Heart left ventricle (tissue), 13 donors: ENCODE measurements around the gene LZTFL1.

Experiments
- POLR2A ChIP-seq, 2 donors: fragments of 450-650 bp; IDR thresholded peaks; one replicate each; pipeline ENCODE4 v1.6.1; 2017; ENCODE audit warnings: antibody characterized with exemption in 2 of 2, mild to moderate bottlenecking in 2 of 2, moderate library complexity in 2 of 2
- TF ChIP-seq, protein P1 (sequence below), 12 donors: fragments of 200-600 bp; sonication (generic) in 4 of 12; IDR thresholded peaks; one replicate each; pipeline versions ENCODE4 v1.5.0 to v1.8.0; 2018 to 2022; ENCODE audit warnings: antibody characterized with exemption in 12 of 12, mild to moderate bottlenecking in 5 of 12
- donor health status: ischemic (EF 13 %, LVEDD 7.1; RV severe dilation, severe dysfunction).
- donor health status: DM: no; HTN: yes; CAD: no.
- donor health status: DM: no; HTN: no; CAD: no.
- donor health status: ischemic (EF 25% LVEDD 6.9; RV normal size, moderate dysfunction).
- donor health status: ischemic (EF 25% LVEDD 5.7; RV mildly dilated, moderate dysfunction).
- donor health status: ischemic (EF 35%, LVEDD 5.7; RV mildly dilated, moderate dysfunction).
- donor health status: nonischemic (EF 11% LVEDD 7.7; RV severe dilation, severe dysfunction).
- donor health status: DM: yes; HTN: yes; CAD: no.
- donor health status: PGD.
- donor health status: ischemic (EF 29% LVEDD 5.4; RV normal size, mild dysfunction).
- donor health status: nonischemic (EF 23%, LVEDD 6.1; RV moderate dilation, normal function).

DNA sequence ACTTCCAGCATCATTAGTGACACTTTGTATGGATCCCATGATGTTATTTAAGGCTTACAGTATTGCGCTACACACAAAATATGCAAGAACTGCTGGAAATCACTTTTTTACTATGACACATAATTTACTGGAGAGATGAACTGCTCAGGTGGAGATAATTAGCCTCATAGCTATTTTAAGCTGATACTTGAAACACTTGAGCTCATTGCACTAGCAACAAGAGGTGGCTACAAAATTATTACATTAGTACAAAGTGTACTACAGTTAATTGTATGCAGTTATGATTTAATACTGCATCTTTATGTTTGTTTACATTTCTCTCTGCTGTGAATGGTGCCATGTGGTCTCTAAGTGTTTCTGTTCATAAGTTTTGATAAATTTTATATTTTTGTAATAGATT lies 6.5 kb upstream of the LZTFL1 start:
- TF ChIP-seq POLR2A (IDR thresholded peaks at IDR 0.05): no peak
- TF ChIP-seq, protein P1, sequence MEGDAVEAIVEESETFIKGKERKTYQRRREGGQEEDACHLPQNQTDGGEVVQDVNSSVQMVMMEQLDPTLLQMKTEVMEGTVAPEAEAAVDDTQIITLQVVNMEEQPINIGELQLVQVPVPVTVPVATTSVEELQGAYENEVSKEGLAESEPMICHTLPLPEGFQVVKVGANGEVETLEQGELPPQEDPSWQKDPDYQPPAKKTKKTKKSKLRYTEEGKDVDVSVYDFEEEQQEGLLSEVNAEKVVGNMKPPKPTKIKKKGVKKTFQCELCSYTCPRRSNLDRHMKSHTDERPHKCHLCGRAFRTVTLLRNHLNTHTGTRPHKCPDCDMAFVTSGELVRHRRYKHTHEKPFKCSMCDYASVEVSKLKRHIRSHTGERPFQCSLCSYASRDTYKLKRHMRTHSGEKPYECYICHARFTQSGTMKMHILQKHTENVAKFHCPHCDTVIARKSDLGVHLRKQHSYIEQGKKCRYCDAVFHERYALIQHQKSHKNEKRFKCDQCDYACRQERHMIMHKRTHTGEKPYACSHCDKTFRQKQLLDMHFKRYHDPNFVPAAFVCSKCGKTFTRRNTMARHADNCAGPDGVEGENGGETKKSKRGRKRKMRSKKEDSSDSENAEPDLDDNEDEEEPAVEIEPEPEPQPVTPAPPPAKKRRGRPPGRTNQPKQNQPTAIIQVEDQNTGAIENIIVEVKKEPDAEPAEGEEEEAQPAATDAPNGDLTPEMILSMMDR (IDR thresholded peaks at IDR 0.05): no peak
